DMS 273 treated with DMSO at 0.1 percent for 48 hours (cell line): Measurements from ENCODE around the gene UNC93A.
"Not testable (repeated sequence)": the region's sequence is repeated elsewhere in the genome, so short reads cannot be mapped to it uniquely, and the experiment has no call there.

Source experiments
- DNase-seq: peaks from one replicate; lab custom pipeline; 2025; lab: John Stamatoyannopoulos, UW

UNC93A gene

DNA sequence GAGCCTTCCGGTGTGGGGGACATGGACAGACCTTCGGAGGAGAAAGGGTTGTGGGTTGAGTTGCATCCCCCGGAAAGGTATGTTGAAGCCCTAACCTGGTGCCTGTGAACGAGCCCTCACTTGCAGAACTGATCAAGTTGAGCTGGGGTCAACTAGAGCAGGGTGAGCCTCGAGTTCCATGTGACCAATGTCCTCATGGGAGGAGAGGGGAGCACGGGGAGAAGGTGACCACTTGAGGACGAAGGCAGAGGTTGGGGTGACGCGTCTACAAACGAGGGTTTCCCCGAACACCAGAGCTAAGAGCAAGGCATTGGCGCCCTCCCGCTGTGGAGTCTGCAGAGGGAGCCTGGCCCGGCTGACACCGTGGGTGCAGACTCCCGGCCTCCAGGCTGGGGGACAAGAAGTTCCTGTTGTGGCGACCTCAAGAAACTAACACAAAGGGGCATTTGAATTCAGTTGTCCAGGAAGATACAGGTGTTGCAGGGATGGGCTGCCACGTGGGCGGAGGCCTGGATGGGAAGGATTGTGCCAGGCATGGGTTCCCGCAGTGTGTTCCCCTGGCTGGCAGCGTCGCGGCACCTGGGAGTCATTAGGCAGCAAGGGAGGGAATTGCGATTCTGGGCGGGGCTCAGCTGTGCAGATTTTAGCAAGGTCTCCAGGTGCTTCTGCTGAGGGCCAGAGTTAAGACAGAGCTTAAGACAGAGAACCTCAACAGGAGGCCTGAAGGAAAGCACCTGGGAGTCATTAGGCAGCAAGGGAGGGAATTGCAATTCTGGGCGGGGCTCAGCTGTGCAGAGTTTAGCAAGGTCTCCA lies 20.4 kb upstream of the UNC93A start:
- no peak for DNase-seq

DNA sequence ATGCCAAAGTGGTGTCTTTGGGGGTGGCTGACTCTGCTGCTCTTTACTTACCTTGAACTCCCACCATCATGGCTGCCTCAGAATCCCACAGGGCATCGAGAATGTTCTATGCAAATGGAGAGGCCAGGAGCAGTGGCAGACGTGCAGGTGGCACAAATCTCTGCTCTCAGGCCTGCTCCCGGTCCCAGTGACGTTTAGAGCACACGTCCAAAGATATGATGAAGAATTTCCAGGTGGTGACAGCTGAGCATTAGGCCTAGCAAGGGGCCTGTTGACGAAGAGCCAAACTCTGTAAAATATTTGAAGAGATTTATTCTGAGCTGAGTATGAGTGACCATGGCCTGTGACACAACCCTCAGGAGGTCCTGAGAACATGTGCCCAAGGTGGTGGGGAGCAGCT lies 19.0 kb upstream of the UNC93A start:
- no peak for DNase-seq

DNA sequence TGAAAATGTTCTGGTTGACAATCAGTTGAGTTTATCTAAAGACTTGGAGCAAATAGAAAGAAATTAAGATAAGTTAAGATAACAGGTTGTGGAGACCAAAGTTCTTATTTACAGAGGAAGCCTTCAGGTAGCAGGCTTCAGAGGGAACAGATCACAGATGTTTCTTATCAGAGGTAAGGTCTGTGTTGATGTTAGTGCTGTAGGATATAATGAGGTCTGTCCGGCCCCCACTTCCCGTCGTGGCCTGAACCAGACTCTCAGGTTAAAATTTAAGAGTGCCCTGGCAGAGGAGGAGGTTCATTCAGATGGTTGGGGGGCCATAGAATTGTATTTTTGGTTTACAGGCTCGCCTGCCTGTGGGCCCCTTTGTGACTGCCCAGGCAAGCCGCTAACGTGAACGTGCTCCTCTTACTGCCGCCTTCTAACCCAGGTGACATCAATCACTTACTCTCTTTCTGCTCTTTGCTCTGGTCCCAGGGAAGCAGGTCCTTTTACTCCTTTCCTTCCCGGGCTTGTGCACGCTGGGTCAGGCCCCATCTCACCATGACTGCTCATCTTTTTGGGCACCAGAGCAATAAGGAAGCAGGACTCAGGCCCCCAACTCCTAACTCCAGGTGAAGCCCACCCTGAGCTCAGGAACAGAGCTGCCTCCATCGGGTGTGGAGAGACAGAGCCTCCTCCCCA lies 18.3 kb upstream of the UNC93A start:
- no peak for DNase-seq

DNA sequence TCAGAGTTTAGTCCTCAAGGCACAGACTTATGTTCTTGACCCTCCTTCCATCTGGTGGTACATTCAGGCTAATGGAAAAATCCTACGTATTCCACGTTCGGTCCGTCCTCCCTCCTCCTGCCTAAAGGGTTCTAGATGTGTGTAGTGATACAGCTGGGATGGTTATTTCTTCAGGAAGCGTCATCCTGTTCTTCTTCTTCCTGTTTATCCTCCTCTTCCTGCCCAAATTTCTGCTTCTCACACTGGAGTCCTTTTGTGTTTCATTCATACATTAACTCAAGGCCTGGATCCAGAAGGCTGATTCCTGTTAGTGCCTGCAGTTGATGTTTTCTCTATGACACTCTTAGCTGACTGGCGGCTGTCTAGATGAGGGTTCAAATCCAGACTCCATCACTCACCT lies 16.8 kb upstream of the UNC93A start:
- no peak for DNase-seq

DNA sequence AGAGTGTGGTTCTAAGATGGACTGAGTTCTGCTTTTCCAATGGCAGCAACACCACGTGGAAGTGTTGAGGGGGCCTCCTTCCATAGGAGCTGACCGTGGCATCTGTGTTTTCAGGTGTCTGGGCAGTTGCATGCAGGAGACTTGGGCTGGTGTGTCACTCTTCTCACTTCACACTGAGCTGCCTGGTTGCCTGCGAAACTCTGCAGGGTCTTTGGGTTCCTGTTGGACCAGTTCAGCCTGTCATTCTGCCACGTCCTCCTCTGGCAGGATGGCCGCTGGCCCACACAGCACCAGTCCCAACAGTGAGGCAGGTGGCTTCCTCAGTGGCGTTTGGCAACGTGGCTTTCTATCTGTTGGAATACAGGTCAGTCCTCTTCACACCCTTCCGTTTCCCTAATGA lies 16.1 kb upstream of the UNC93A start:
- no peak for DNase-seq

DNA sequence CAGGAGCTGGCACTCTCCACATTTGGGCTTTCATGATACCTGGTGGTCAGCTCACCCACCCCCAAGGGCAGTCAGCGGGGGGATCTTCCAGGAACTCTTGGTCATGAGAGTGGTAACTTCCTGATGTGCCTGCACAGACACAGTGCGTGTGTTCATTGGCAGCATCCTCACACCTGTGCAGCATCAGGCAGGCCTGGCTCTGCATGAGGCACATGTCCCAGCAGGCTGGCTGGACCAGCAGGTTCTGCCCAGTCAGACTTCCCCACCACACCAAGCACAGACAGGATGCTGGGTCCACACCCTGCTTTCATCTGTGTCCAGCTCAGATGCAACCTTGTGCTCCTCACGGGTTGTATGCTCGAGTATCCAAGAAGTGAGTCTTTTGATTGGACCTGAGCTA lies 15.7 kb upstream of the UNC93A start:
- no peak for DNase-seq

DNA sequence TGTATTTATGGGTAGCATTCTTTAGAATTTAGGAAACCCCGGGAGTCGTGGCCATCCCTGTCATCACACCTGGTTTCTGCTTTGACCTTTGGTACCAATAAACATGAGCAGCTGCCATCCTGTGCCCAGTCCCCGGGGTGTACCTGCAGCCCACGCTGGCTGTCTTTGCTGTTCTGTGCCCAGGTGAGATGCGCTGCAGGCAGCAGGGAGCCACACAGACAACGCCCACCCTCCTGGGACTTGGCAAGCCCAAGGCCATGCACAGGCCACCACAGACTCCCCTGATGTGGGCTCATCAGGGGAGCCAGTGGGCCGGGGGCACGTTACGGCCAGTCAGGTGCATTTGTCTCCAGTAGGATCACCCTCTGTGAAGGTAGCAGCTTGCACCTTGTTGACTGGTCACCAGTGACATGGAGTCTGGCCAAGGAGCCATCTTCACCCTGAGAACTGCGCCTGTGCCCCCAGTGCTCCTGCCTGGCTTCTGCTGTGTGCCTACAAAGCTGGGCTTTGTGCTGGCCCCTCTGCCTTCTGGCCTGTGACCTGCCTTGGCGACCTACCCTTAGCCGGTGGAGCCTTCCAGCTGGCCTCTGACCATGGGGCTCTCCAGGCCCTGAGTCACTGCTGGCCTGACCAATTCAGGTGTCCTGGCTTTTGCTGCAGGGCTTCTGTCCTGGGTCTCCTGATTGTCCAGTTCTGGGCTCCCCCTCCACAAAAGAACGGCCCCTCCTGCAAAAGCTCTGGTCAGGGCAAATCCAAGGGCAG lies 14.2 kb upstream of the UNC93A start:
- DNase-seq = no peak

DNA sequence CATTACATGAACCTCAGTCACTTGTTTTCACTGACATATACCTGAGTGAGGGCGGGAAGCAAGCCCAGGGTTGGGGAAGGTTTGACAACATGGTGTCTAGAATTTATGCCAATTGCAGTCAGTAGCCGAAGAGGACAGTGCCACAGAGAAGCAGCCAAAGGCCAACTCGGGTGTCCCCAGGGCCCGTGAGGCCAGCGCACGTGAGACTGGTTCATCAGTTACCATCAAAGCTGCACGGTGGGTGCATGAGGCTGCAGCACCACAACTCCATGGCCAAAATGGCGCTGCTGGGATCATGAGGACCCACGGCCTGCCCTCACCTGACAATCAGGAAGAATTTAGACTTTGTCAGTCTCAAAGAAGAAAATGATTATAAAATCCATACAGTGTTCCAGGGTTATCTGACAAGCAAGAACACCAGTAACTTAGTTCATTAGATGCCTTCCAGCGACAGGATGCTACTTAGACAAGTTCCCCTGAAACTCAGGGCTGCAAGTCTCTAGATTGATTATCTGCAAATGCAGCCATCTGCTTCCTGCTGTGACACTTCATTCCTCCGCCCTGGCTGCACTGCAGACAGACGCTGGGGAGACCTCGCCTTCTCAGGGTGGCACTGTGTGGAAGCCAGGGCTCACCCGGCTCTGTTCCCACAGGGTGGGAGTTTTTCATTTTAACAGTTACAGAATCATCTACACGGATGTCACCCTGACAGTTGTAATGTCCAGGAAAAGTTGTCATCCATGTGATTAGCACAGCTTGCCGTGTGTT lies 12.8 kb upstream of the UNC93A start:
- DNase-seq = not testable (repeated sequence)

DNA sequence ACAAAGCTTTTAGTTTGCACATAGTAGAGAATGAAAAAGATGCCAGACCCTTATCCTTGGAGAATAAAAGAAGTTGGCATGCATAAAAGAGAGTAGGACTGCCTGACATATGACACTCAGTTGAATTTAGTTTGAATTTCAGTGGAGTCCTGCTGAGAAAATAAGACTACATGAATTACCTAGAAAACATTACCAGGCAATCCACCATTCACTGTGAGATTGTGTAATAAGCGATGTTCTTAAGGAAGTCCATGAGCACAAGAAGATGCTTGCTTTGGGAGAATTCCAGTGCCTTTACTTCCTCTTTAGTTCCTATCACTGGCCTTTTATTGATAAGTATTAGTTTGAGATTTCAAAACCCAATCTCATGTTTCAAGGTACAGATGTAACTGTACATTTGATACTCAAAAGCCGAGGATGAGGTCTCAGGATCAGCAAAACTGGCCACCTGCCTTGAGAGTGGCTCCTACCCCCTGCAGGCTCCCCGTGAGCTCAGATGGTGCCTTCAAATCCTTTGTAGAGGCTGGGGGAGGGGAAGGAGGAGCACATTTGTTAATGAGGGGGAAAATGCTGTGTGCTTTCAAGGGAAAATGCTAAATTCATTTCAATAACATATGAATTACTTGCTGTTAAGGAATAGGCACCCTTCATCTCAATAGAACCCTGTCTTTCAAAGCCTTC lies 11.2 kb upstream of the UNC93A start:
- no peak for DNase-seq

DNA sequence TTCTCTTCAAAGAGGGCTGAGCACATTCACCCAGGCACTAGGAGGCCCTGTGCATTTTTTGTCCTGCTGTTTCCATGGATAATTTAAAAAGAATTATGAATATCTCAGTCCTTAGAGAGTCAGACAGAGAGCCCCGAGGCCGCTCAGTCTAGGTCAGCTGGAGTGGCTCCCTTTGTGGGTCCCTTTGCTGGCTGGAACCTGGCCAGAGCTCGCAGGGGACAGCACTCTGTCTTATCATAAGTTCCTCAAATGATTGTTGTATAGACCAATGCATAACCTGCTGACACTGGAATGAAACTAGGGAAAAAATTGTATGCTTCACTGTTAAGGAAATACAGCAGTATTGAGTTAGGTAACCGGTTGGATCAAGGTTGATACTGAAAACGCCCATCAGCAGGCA lies 10.6 kb upstream of the UNC93A start:
- DNase-seq = not testable (repeated sequence)

DNA sequence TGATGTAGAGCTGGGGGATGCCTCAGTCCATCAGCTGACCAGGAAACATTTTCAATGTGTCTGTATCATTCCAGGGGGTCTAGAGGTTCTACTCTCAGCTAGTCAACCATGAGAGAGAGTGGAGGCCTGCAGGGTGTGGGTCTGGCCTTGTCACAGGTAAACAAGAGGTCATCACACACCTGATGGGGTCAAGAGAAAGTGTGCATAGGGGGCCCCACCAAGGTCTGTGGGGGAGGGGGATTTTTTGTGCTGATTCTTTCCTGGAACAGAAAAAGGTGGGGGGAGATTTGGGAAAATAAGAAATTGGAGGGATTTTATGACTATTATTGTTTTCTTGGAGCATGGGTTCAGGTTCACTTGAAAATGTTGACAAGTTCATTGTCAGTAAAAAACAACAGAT lies 8.9 kb upstream of the UNC93A start:
- no peak for DNase-seq

DNA sequence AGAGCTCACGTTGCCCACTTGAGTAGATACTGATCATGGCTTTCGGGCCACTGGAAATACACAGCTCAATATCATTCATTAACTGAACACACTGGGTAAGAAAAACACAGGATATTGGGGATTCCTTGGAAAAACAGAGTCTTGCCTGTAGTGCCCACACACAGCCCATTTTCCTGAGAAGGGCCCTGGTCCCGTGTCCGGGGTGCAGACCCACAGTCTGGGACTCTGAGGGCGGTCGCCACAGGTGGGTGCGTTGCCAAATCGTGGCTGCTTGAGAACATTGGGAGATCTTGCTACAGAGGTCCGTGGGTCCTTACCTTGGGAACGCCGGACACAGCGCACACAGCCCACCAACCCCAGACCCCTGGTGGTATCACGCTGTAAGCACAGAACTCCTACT lies 6.5 kb upstream of the UNC93A start:
- not testable (repeated sequence) for DNase-seq

DNA sequence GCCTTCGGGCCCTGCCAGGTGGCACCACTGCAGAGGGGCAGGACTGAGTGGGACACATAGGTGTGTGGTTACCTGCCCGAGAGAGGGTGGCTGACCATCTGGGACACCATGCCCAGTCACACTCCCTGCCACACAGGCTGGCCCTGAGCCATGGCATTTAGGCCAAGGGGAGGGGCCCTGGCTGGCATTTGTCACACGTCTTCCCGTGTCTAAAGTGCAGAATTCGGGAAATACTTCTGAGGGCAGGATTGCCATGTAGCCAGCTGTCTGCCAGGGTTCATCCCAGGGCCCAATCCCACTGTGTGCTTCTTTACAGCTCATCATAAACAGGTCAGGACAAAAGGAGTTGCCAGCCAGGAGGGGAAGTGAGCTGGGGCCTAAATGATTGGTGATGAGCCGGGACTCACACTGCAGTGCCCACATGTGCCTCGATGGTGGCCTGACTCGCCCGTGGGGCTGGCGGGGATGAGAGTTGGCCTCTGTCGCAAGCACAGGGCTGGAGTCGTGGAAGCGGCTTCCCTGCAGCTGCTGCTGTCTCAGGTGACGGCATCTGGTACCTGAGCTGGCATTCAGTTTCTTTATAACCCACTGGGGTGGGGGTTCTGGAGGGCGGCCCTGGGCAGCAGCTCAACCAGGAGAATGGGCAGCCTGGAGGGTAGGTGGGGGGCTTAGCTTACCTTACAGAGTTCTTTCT lies 5.9 kb upstream of the UNC93A start:
- no peak for DNase-seq

DNA sequence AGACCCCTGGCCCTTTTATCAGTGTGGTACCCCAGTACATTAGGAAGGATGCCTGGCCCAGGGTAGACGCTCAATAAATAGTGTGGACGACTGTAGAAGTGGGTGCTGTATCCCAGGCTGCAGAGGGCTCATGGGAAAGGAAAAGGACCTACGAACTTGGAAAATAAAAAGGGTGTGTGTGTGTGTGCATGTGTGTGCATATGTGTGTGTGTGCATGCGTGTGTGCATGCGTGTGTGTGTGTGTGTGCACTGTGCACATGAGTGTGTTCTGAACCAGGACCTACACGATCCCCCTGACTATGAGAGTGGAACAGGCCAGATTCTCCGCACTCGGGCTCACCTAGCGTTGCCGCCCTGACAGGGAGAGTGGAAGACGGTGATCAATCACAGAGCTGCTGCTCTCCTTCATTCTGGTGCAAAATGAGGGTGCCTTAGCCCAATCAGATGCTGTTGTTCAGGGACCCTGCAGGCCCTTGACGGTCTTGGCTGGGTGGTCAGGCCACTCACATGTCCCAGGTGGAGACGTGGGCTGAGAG lies 3.5 kb upstream of the UNC93A start:
- no peak for DNase-seq

DNA sequence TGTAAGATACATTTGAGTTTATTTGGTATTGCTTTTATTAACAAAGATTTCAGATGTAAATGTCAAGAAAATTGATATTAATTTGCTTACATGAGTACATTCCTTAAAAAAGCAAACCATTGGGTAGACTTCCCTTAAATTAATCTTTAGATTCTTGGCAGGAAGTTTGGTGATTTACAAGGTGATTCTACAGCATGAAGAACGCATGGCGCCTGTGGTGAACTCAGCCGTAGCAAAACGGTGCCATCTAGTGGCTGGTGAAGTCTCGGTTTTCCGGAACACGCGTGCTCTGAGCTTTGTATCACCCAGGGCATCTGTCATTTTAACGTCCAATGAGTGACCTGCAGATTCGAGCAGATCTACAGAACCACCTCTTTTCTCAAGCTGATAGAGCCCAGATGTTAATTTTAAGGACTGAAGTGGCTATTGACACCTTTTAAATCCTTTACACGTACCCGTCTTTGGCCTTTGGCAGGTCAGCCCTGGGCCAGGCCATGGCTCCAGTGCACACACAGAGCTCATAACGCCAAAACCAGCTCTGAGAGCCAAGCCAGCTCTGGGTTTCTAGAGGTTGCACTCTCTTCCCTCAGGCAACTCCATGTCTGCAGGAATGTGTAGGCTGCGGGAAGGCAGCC lies 2.4 kb upstream of the UNC93A start:
- not testable (repeated sequence) for DNase-seq

DNA sequence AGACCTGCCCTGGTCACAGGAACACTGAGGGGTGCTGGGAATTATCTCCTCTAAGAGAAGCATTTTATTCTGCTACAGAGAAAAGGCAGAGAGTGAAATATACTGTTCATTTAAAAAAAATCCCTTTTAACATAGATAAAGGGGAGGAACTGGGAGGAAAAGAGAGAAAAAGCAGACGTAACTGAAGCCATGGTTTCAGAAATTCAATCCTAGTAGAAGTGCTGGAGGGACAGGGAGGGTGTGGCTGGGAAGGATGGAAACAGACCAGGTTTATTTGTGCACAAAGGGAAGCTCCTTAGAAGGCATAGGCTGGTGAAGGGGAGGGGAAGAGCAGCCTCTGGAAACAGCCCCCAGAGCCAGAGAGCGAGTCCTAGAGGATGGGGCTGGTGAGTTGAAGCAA lies 1.8 kb upstream of the UNC93A start:
- DNase-seq = not testable (repeated sequence)

DNA sequence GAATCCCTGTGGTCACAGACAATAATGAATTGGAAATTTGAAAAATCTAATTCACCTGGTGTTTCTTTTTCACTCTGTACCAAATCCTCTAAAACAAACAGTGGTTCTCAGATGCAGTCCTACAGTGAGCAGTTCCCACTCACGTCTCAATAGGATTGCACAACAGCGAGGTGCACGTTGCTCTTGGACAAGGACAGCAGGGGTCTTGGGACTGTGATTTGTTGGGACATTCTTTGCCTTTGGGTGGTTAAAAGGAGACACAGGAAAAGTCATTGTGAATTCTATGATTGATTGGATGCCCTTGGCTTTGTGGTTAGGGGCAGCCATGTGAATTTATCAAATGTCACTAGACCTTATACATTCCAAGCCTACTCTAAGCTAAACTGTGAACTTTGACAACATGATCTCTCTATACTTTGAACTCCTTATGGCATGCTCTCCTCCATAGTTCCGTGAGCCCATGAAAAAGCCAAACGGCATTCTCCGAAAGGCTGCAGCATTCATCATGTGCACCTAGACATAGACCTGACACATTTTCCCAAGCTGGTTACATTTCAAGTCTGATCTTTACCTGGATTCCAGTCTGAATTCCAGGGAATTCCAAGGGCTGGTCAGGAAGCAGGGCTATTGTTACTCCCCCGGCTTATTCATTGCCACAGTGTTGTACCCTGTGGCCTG lies 647 bp downstream of the UNC93A start:
- DNase-seq = no peak

DNA sequence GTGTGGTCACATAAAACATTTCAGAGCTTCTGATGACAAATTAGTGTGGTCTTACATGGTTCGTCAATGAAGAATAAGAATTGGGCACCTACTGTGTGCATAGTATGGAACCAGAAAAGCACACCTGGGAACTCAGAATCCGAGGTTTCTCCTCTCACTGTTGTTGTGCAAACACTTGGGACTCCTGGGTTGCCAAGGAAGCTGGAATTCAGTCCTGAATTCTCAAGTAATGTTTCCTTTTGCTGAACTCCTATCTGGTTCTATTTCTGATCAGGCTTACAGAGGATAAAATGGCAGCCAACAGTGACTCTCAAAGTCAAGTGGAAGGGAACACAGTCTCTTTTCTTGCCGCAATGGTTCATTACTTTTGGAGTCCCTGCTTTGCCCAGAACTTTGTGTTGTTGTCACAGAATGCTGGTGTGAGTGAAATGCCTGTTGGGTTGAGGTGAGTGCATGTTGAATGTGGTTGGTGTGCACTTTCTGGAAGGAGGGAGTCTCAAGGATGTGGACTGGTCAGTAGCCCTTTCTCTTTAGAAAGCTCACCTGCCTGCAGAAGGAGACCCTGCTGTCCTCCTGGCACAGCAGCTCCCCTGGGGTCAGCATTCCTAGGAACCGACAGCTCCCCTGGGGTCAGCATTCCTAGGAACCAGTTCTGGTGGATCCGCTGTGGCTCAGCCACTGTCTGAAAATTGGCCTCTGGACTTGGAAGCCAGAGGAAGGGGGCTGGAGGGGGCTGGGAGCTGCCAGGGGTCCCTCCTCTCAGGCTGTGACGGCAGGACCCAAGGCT lies 1.4 kb downstream of the UNC93A start:
- no peak for DNase-seq

DNA sequence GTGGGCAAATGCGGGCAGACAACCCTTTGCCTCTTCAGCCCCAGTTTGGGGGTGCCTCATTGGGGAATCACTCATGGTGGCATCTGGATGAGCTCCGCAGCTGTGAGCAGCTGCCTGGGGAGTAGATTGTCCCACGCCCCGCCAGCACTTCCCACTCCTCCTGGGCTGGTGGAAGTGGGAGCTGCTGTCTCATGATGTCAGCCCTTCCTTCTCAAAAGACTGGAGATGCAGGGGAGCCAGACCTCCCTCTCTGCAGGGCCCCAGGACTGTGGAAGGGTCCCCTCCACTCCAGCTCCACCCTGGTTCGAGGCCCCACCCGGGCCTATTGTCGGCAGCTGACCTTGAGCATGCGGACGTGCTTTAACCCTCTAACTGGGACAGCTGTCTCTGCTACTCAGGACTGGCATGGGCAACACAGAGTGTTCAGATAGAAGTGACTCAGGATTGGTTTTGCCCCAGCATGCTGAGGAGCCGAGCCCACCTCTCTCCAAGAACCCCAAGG lies 2.0 kb downstream of the UNC93A start:
- DNase-seq = no peak
